HepG2 (cell line): ENCODE measurements around the gene NCOA7. TPM values are rescaled to one million over a fixed set of nuclear protein-coding genes. Genes with fewer than 3 reads are reported as not detected.
A peak's percentile ranks its signal among the peaks of the same experiment; 100 is the strongest.

ENCODE experiments used
- ATAC-seq: fragments of 200-7000 bp; cut with Tn5 transposase; 3 replicates; pipeline ENCODE4 v1.9.1; 2020; ENCODE audit warnings: mild to moderate bottlenecking, moderate library complexity
- BruUV-seq: library from RNA; stranded (reverse); fragments of 400-500 nt; replicated peaks from 2 replicates; lab custom pipeline; 2021; lab: Mats Ljungman, UMichigan
- CTCF ChIA-PET: fragments of 300-600 bp; formaldehyde crosslinking; extraction: SDS; loops from one replicate; lab custom pipeline; 2021; ENCODE audit warnings: low total read pairs, inconsistent platforms, low intra/inter-chr PET ratio; lab: Yijun Ruan, JAX
- POLR2A ChIA-PET: fragments of 350-600 bp; sonication (Branson Sonifier 250); formaldehyde crosslinking; loops from one replicate; lab custom pipeline; 2020; ENCODE audit warnings: antibody characterized with exemption, inconsistent platforms; lab: Yijun Ruan, JAX
- DNase-seq: peaks from one replicate; pipeline ENCODE4 v3.0.0-alpha.2; 2015; ENCODE audit warnings: low spot score
- FAIRE-seq: peaks from 3 replicates; lab custom pipeline; 2011; peaks lifted over from hg19 to GRCh38; lab: Jason Lieb, UNC
- H2AFZ ChIP-seq: one replicate; pipeline ENCODE4 v1.6.1; 2011; ENCODE audit warnings: low read length, inconsistent platforms
- H3K27ac ChIP-seq: fragments of 300-600 bp; 3 replicates; pipeline ENCODE4 v1.8.0; 2011; ENCODE audit warnings: mixed run types, mild to moderate bottlenecking, mixed read lengths, low read length, inconsistent platforms; ENCODE audit not compliant: insufficient read depth; ENCODE audit errors: extremely low read length
- H3K27me3 ChIP-seq, 2 experiments: fragments of 200-600 bp in 1 of 2; 2 replicates in 1 of 2; 3 replicates in 1 of 2; pipeline versions ENCODE4 v1.6.0 to v1.8.0; 2011; ENCODE audit warnings: low read length in 2 of 2, mild to moderate bottlenecking in 2 of 2, moderate library complexity in 2 of 2, inconsistent platforms in 1 of 2; ENCODE audit not compliant: insufficient read depth in 2 of 2, control insufficient read depth in 1 of 2
- H3K36me3 ChIP-seq, 2 experiments: fragments of 200-600 bp in 1 of 2; replicated peaks in 1 of 2; 2 replicates in 1 of 2; 3 replicates in 1 of 2; pipeline versions ENCODE4 v1.5.1 to v1.8.0; 2011; ENCODE audit warnings: low read length in 2 of 2, inconsistent platforms in 1 of 2; ENCODE audit not compliant: insufficient read depth in 2 of 2, control insufficient read depth in 1 of 2
- H3K4me1 ChIP-seq: 2 replicates; pipeline ENCODE4 v1.5.1; 2012; ENCODE audit warnings: low read length, inconsistent platforms; ENCODE audit not compliant: insufficient read depth
- H3K4me2 ChIP-seq: 2 replicates; pipeline ENCODE4 v1.6.0; 2011; ENCODE audit warnings: low read depth, low read length, inconsistent platforms
- H3K4me3 ChIP-seq, 3 experiments: fragments of 200-600 bp in 1 of 3; sonication (generic), shearing (Covaris generic) in 1 of 3; replicated peaks in 1 of 3; 2 replicates each; pipeline ENCODE4 v1.5.1; 2011 to 2016; ENCODE audit warnings: low read length in 3 of 3, inconsistent platforms in 2 of 3, low read depth in 2 of 3, mild to moderate bottlenecking in 2 of 3, control low read depth in 1 of 3, mixed read lengths in 1 of 3; ENCODE audit not compliant: insufficient read depth in 1 of 3
- H3K79me2 ChIP-seq: one replicate; pipeline ENCODE4 v1.6.1; 2011; ENCODE audit warnings: low read length, inconsistent platforms; ENCODE audit not compliant: insufficient read depth
- H3K9ac ChIP-seq: 2 replicates; pipeline ENCODE4 v1.6.0; 2011; ENCODE audit warnings: mild to moderate bottlenecking, low read depth, low read length, inconsistent platforms; ENCODE audit not compliant: insufficient read depth
- H3K9me3 ChIP-seq: 2 replicates; pipeline ENCODE4 v1.5.1; 2012; ENCODE audit warnings: mild to moderate bottlenecking, low read length
- H4K20me1 ChIP-seq: 2 replicates; pipeline ENCODE4 v1.6.0; 2011; ENCODE audit warnings: inconsistent platforms, mild to moderate bottlenecking, low read length, moderate library complexity; ENCODE audit not compliant: insufficient read depth
- ARID5B ChIP-seq: IDR thresholded peaks from 2 replicates; pipeline ENCODE4 v1.4.0; 2020; ENCODE audit warnings: mild to moderate bottlenecking, missing genetic modification reagents
- ASH2L ChIP-seq: fragments of 300-600, 200-600 bp; sonication (generic); IDR thresholded peaks from 2 replicates; pipeline ENCODE4 v1.7.0; 2017; ENCODE audit warnings: low read depth, mild to moderate bottlenecking, moderate library complexity, mixed read lengths, low read length; ENCODE audit not compliant: insufficient read length
- CEBPB ChIP-seq: IDR thresholded peaks from 2 replicates; pipeline ENCODE4 v1.6.1; 2011; ENCODE audit warnings: low read depth, low read length, improper control_type of control experiment, borderline replicate concordance
- CEBPG ChIP-seq: IDR thresholded peaks from 2 replicates; pipeline ENCODE4 v1.6.1; 2016
- FOXP1 ChIP-seq, 2 experiments: fragments of 450-650 bp in 1 of 2; IDR thresholded peaks; 2 replicates each; pipeline ENCODE4 v1.6.1; 2017 to 2018; ENCODE audit warnings: antibody characterized with exemption in 1 of 2
- HMG20A ChIP-seq: IDR thresholded peaks from 2 replicates; pipeline ENCODE4 v1.6.1; 2016; ENCODE audit warnings: borderline replicate concordance
- MATR3 ChIP-seq: sonication (generic); formaldehyde crosslinking; IDR thresholded peaks from 2 replicates; pipeline ENCODE4 v1.4.0; 2020; ENCODE audit warnings: missing genetic modification reagents
- POLR2A ChIP-seq, 2 experiments: IDR thresholded peaks; 2 replicates each; pipeline ENCODE4 v1.6.1; 2011; ENCODE audit warnings: low read depth in 2 of 2, low read length in 2 of 2, mild to moderate bottlenecking in 1 of 2, moderate library complexity in 1 of 2; ENCODE audit not compliant: insufficient read depth in 1 of 2
- SAP130 ChIP-seq: IDR thresholded peaks from 2 replicates; pipeline ENCODE4 v1.6.1; 2016; ENCODE audit warnings: low read depth
- SMC3 ChIP-seq: IDR thresholded peaks from 2 replicates; pipeline ENCODE4 v1.6.1; 2011; ENCODE audit warnings: low read length, improper control_type of control experiment
- TEAD3 ChIP-seq: optimal IDR thresholded peaks from 2 replicates; pipeline ENCODE3; 2016; ENCODE audit warnings: borderline replicate concordance
- TFAP4 ChIP-seq: sonication (generic); IDR thresholded peaks from 2 replicates; pipeline ENCODE4 v1.6.1; 2016; ENCODE audit warnings: low read depth, borderline replicate concordance
- TGIF2 ChIP-seq: IDR thresholded peaks from 2 replicates; pipeline ENCODE4 v1.6.1; 2016; ENCODE audit warnings: control low read depth, missing compliant biosample characterization
- ZKSCAN8 ChIP-seq: IDR thresholded peaks from 2 replicates; pipeline ENCODE4 v1.6.1; 2016; ENCODE audit warnings: borderline replicate concordance, missing genetic modification reagents, missing compliant biosample characterization
- ZNF317 ChIP-seq: sonication (generic); formaldehyde crosslinking; IDR thresholded peaks from 2 replicates; pipeline ENCODE4 v1.5.0; 2020; ENCODE audit warnings: mild to moderate bottlenecking, missing genetic modification reagents
- ZNF614 ChIP-seq: IDR thresholded peaks from 2 replicates; pipeline ENCODE4 v1.6.1; 2018; ENCODE audit warnings: missing biosample characterization, missing genetic modification reagents, inconsistent platforms, borderline replicate concordance
- WGBS: methylation state at CpG from one replicate; pipeline ENCODE4 v1.1.6; 2017; ENCODE audit warnings: low lambda C conversion rate; 5-methylcytosine and 5-hydroxymethylcytosine counted together
- in situ Hi-C: cut with HindIII; loops from 2 replicates; pipeline ENCODE4 v1.10.0; 2017; ENCODE audit warnings: low pct_unique_long_range_greater_than_20kb; ENCODE audit not compliant: extremely low pct_ligation_motif_present
- intact Hi-C: fragments of 100-400 bp; cut with micrococcal nuclease; formaldehyde crosslinking; loops from one replicate; pipeline ENCODE4 v1.10.0; 2022; ENCODE audit not compliant: unreplicated experiment
- polyA plus RNA-seq, 8 experiments: library from polyadenylated mRNA; depleted of rRNA in 3 of 8; stranded (reverse) in 7 of 8; unstranded in 1 of 8; fragments of >200 nt; fragmentation: Illumina TruSeq in 4 of 8; extraction: Trizol in 4 of 8; gene quantifications; 2 replicates each; pipeline versions ENCODE4 v1.2.1 to v1.2.3, GENCODE V29; 2011 to 2016; ENCODE audit warnings: low read depth in 4 of 8, missing spikeins in 1 of 8, mixed read lengths in 1 of 8; ENCODE audit not compliant: insufficient read depth in 1 of 8
- total RNA-seq, 5 experiments: library from RNA; depleted of rRNA; stranded (reverse); fragments of >200 nt; fragmentation: Illumina TruSeq; extraction: Trizol; gene quantifications; 2 replicates each; pipeline ENCODE4 v1.2.3, GENCODE V29; 2016; ENCODE audit warnings: low read depth in 1 of 5

NCOA7 gene
- total and polyA plus RNA-seq, 2 of the 13 experiments (the other 11 are each of a cell fraction or from before 2014, with no cell fraction given) = 13.6 to 20.8 TPM

GRCh38 chr6:125951323-125951722 lies 160.6 kb downstream of the NCOA7 start:
- Histone ChIP-seq H3K36me3 (no peaks in the 10 kb centered on the region), H3K9me3 (no peaks in the 10 kb centered on the region), H3K27me3 (no peaks in the 10 kb centered on the region), H3K27ac (no peak overlapping the region), H3K4me1 (peaks cover 72% of the 10 kb centered on the region), H4K20me1 (no peaks in the 10 kb centered on the region), H3K4me2 (no peak overlapping the region), H3K4me3 (no peak overlapping the region), H2AFZ (peak overlapping the region; percentile 67), H3K9ac (no peak overlapping the region), H3K79me2 (no peaks in the 10 kb centered on the region)
- ATAC-seq (peak; percentile 27; the same call in 2 of the 3 replicates), DNase-seq (peak; percentile 74), FAIRE-seq (no peak)
- in situ Hi-C loops (loop anchor here (5.0 to 10.0 kb wide), 4 partner anchors 44 to 647 kb away; partner anchors contain the start of genes HDDC2 and NCOA7), intact Hi-C loops (no loop called here)
- WGBS = 73% methylated on average over 1 of the region's 1 CpG
- 0 out of 2 replicates have a peak, but pooled peaks have one; percentile 2 for TF ChIP-seq SMC3
- TF ChIP-seq ZKSCAN8 (CRISPR knock-in tag) = 0 out of 2 replicates have a peak, but pooled peaks have one; percentile 24
- peak; percentile 64 for TF ChIP-seq SAP130 (CRISPR knock-in tag)
- TF ChIP-seq ZNF317 (CRISPR knock-in tag) = 0 out of 2 replicates have a peak, but pooled peaks have one; percentile 31
- TF ChIP-seq ARID5B (CRISPR knock-in tag) = 0 out of 2 replicates have a peak, but pooled peaks have one; percentile 9
- TF ChIP-seq FOXP1 (IDR thresholded peaks at IDR 0.05) = no peak
- TF ChIP-seq FOXP1 (CRISPR knock-in tag; IDR thresholded peaks at IDR 0.05) = no peak
- TF ChIP-seq CEBPB = peak; percentile 54
- peak; percentile 62 for TF ChIP-seq TEAD3 (CRISPR knock-in tag)
- peak; percentile 69 for TF ChIP-seq CEBPG (CRISPR knock-in tag)
- TF ChIP-seq HMG20A (CRISPR knock-in tag) = peak; percentile 37; the same call in 1 of the 2 replicates
- TF ChIP-seq TGIF2 (CRISPR knock-in tag) = 0 out of 2 replicates have a peak, but pooled peaks have one; percentile 43
- TF ChIP-seq ZNF614 (CRISPR knock-in tag) = 0 out of 2 replicates have a peak, but pooled peaks have one; percentile 33
- TF ChIP-seq ASH2L = peak; percentile 1
- TF ChIP-seq TFAP4 = peak; percentile 35; the same call in 1 of the 2 replicates
- no peak for TF ChIP-seq MATR3
- no peak for TF ChIP-seq POLR2A (IDR thresholded peaks at IDR 0.05; ENCODE audit: insufficient read depth in 1 of 2, low read depth in 2 of 2, low read length in 2 of 2)
- POLR2A ChIA-PET = interaction anchor here (1.1 to 1.4 kb wide), 2 partner anchors 51 to 161 kb away, joined by 3 to 6 read pairs; no protein-coding TSS in a partner anchor
- CTCF ChIA-PET = no interaction called here
- no TSS peak for BruUV-seq
